ENCODE measurements around the gene C9orf152. TPM values are rescaled to one million over a fixed set of nuclear protein-coding genes. Genes with fewer than 3 reads are reported as not detected.
A peak's percentile ranks its signal among the peaks of the same experiment; 100 is the strongest.

C9orf152 gene
- total and polyA plus RNA-seq, 2 of the 13 experiments (the other 11 are each of a cell fraction or from before 2014, with no cell fraction given): 0.24 to 0.48 TPM

DNA sequence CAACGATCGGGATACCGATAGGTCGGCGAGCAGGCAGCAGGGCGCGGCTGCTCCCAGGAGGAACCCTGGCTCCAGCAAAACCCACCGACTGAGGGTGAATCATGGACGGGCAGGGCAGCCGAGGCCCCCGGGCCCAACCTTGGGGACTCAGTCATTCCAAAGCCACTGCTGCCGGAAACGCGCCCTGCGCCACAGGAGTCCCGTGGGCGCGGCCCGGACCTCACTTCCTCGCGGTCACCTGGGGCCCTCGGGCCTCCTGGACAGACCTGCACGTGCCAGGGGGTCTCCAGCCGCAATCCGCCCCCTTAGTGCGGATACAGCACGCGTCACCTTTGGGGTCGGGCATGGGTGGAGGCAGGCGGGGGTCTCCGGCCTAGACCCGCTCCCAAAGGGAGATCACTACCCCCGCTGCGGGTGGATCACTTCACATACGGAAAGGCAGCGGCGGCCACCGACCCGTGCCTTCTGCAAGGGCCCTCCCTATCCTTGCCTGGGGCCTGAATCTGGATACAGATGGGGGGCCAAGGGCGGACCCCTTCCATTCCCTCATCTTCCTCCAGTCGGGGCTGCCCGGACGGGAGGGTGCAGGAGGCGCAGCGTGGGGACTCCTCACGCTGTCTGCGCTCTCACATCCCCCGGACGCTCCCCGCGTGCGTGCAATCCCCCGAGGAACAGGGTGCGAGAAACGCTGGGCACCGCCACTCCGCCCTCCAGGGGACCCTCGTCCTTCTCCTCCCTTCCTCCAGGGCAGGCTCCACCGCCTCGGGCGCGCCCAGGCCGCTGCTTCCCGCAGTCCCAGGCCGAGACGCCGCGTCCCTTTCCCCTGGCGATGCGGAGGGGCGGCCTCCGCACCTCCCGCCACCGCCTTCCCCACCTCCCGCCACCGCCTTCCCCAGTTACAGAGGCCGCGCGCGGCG lies 47.8 kb upstream of the C9orf152 start:
- ChIA-PET POLR2A (interaction anchor here (0.7 to 2.4 kb wide), 18 partner anchors 10 to 966 kb away, joined by 3 to 30 read pairs (median 8); no protein-coding TSS in a partner anchor), CTCF (ENCODE audit: low intra/inter-chr PET ratio, low total read pairs) (no interaction called here)
- peaks cover 55% of the 10 kb centered on the region for H3K4me1 ChIP-seq (ENCODE audit: insufficient read depth, low read length)
- no peak for FAIRE-seq
- BruUV-seq (replicated peaks): no TSS peak
- peak overlapping the region; percentile 96 for H3K4me2 ChIP-seq (ENCODE audit: low read depth, low read length)
- in situ Hi-C loops (cut with HindIII; ENCODE audit: extremely low pct_ligation_motif_present, low pct_unique_long_range_greater_than_20kb) (loop anchor here (5.0 kb wide), 1 partner anchor 73 kb away; no protein-coding TSS in a partner anchor), intact Hi-C loops (cut with micrococcal nuclease; ENCODE audit: unreplicated experiment) (loop anchor here (2.0 kb wide), 1 partner anchor 35 kb away; no protein-coding TSS in a partner anchor)
- WGBS (ENCODE audit: low lambda C conversion rate): 2% methylated on average over 24 of the region's 81 CpGs
- peak overlapping the region; percentile 90 for H3K27ac ChIP-seq (ENCODE audit: extremely low read length, insufficient read depth, low read length)
- ATAC-seq: peak; percentile 55
- no peaks in the 10 kb centered on the region for H3K9me3 ChIP-seq (ENCODE audit: low read length)
- peak overlapping the region; percentile 69 to 95 (median 90) for H3K4me3 ChIP-seq (replicated peaks in 1 of 3; ENCODE audit: insufficient read depth in 1 of 3, low read depth in 2 of 3, low read length in 3 of 3)
- peaks cover 65% of the 10 kb centered on the region for H3K79me2 ChIP-seq (ENCODE audit: insufficient read depth, low read length)
- H3K9ac ChIP-seq (ENCODE audit: insufficient read depth, low read depth, low read length): peak overlapping the region; percentile 91
- peak; percentile 29 for DNase-seq (ENCODE audit: low spot score)
- no peaks in the 10 kb centered on the region; a peak in 1 of 5 replicates for H3K27me3 ChIP-seq (ENCODE audit: control insufficient read depth in 1 of 2, insufficient read depth in 2 of 2, low read length in 2 of 2)
- H4K20me1 ChIP-seq (ENCODE audit: insufficient read depth, low read length): peaks cover 40% of the 10 kb centered on the region
- no peaks in the 10 kb centered on the region for H3K36me3 ChIP-seq (replicated peaks in 1 of 2; ENCODE audit: control insufficient read depth in 1 of 2, insufficient read depth in 2 of 2, low read length in 2 of 2)
- no peak overlapping the region for H2AFZ ChIP-seq (ENCODE audit: low read length)
- TF ChIP-seq GFI1 (CRISPR knock-in tag; IDR thresholded peaks at IDR 0.05; ENCODE audit: borderline replicate concordance) (peak; percentile 10; the same call in 1 of the 2 replicates), ZNF547 (CRISPR knock-in tag; IDR thresholded peaks at IDR 0.05) (peak; percentile 42; the same call in 1 of the 2 replicates), TRIM24 (CRISPR knock-in tag; IDR thresholded peaks at IDR 0.05) (no peak), MEF2D (CRISPR knock-in tag; IDR thresholded peaks at IDR 0.05) (no peak), ZSCAN31 (CRISPR knock-in tag; IDR thresholded peaks at IDR 0.05; ENCODE audit: low read depth) (peak; percentile 55; the same call in 1 of the 2 replicates), MIER3 (CRISPR knock-in tag; IDR thresholded peaks at IDR 0.05; ENCODE audit: borderline replicate concordance) (no peak), GATA4 (IDR thresholded peaks at IDR 0.05; ENCODE audit: borderline replicate concordance, low read depth) (no peak), CCDC6 (CRISPR knock-in tag; IDR thresholded peaks at IDR 0.05) (no peak; the same call in 1 of the 2 replicates), ZBTB20 (CRISPR knock-in tag; IDR thresholded peaks at IDR 0.05; ENCODE audit: borderline replicate concordance, low read depth) (peak; percentile 59; the same call in 1 of the 2 replicates)
- TF ChIP-seq, protein P1, sequence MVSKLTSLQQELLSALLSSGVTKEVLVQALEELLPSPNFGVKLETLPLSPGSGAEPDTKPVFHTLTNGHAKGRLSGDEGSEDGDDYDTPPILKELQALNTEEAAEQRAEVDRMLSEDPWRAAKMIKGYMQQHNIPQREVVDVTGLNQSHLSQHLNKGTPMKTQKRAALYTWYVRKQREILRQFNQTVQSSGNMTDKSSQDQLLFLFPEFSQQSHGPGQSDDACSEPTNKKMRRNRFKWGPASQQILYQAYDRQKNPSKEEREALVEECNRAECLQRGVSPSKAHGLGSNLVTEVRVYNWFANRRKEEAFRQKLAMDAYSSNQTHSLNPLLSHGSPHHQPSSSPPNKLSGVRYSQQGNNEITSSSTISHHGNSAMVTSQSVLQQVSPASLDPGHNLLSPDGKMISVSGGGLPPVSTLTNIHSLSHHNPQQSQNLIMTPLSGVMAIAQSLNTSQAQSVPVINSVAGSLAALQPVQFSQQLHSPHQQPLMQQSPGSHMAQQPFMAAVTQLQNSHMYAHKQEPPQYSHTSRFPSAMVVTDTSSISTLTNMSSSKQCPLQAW (CRISPR knock-in tag; IDR thresholded peaks at IDR 0.05): peak; percentile 65
- TF ChIP-seq, protein P2, sequence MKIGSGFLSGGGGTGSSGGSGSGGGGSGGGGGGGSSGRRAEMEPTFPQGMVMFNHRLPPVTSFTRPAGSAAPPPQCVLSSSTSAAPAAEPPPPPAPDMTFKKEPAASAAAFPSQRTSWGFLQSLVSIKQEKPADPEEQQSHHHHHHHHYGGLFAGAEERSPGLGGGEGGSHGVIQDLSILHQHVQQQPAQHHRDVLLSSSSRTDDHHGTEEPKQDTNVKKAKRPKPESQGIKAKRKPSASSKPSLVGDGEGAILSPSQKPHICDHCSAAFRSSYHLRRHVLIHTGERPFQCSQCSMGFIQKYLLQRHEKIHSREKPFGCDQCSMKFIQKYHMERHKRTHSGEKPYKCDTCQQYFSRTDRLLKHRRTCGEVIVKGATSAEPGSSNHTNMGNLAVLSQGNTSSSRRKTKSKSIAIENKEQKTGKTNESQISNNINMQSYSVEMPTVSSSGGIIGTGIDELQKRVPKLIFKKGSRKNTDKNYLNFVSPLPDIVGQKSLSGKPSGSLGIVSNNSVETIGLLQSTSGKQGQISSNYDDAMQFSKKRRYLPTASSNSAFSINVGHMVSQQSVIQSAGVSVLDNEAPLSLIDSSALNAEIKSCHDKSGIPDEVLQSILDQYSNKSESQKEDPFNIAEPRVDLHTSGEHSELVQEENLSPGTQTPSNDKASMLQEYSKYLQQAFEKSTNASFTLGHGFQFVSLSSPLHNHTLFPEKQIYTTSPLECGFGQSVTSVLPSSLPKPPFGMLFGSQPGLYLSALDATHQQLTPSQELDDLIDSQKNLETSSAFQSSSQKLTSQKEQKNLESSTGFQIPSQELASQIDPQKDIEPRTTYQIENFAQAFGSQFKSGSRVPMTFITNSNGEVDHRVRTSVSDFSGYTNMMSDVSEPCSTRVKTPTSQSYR (CRISPR knock-in tag; IDR thresholded peaks at IDR 0.05; ENCODE audit: borderline replicate concordance): no peak
- TF ChIP-seq, protein P3, sequence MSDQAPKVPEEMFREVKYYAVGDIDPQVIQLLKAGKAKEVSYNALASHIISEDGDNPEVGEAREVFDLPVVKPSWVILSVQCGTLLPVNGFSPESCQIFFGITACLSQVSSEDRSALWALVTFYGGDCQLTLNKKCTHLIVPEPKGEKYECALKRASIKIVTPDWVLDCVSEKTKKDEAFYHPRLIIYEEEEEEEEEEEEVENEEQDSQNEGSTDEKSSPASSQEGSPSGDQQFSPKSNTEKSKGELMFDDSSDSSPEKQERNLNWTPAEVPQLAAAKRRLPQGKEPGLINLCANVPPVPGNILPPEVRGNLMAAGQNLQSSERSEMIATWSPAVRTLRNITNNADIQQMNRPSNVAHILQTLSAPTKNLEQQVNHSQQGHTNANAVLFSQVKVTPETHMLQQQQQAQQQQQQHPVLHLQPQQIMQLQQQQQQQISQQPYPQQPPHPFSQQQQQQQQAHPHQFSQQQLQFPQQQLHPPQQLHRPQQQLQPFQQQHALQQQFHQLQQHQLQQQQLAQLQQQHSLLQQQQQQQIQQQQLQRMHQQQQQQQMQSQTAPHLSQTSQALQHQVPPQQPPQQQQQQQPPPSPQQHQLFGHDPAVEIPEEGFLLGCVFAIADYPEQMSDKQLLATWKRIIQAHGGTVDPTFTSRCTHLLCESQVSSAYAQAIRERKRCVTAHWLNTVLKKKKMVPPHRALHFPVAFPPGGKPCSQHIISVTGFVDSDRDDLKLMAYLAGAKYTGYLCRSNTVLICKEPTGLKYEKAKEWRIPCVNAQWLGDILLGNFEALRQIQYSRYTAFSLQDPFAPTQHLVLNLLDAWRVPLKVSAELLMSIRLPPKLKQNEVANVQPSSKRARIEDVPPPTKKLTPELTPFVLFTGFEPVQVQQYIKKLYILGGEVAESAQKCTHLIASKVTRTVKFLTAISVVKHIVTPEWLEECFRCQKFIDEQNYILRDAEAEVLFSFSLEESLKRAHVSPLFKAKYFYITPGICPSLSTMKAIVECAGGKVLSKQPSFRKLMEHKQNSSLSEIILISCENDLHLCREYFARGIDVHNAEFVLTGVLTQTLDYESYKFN (CRISPR knock-in tag; conservative IDR thresholded peaks at IDR 0.05): no peak; the same call in 1 of the 2 replicates

Data from HepG2 (cell line).